ENCODE results near the gene RNF151. TPM values are rescaled to one million over a fixed set of nuclear protein-coding genes. Genes with fewer than 3 reads are reported as not detected.

RNF151 gene
- total and polyA plus RNA-seq, 2 of the 13 experiments (the other 11 are each of a cell fraction or from before 2014, with no cell fraction given): not detected

- TF ChIP-seq KMT2A (CRISPR knock-in tag; IDR thresholded peaks at IDR 0.05) (no peak), ATRX (CRISPR knock-in tag; IDR thresholded peaks at IDR 0.05; ENCODE audit: borderline replicate concordance) (no peak), ATF5 (CRISPR knock-in tag; IDR thresholded peaks at IDR 0.05; ENCODE audit: low read depth) (peak; percentile 90; the same call in 1 of the 2 replicates), MIXL1 (CRISPR knock-in tag; IDR thresholded peaks at IDR 0.05) (no peak), CBX5 (CRISPR knock-in tag; IDR thresholded peaks at IDR 0.05; ENCODE audit: borderline replicate concordance) (no peak), UBTF (CRISPR knock-in tag; IDR thresholded peaks at IDR 0.05) (peak; percentile 68; the same call in 1 of the 2 replicates), ZNF740 (CRISPR knock-in tag; IDR thresholded peaks at IDR 0.05) (peak; percentile 38; the same call in 1 of the 2 replicates), ATF7-NPFF (CRISPR knock-in tag; IDR thresholded peaks at IDR 0.05; ENCODE audit: low read depth) (peak; percentile 80; the same call in 1 of the 2 replicates), ZNF574 (CRISPR knock-in tag; IDR thresholded peaks at IDR 0.05) (peak; percentile 83), ATF6 (CRISPR knock-in tag; conservative IDR thresholded peaks at IDR 0.05) (peak; percentile 66; the same call in 1 of the 2 replicates)
- TF ChIP-seq, protein P1, sequence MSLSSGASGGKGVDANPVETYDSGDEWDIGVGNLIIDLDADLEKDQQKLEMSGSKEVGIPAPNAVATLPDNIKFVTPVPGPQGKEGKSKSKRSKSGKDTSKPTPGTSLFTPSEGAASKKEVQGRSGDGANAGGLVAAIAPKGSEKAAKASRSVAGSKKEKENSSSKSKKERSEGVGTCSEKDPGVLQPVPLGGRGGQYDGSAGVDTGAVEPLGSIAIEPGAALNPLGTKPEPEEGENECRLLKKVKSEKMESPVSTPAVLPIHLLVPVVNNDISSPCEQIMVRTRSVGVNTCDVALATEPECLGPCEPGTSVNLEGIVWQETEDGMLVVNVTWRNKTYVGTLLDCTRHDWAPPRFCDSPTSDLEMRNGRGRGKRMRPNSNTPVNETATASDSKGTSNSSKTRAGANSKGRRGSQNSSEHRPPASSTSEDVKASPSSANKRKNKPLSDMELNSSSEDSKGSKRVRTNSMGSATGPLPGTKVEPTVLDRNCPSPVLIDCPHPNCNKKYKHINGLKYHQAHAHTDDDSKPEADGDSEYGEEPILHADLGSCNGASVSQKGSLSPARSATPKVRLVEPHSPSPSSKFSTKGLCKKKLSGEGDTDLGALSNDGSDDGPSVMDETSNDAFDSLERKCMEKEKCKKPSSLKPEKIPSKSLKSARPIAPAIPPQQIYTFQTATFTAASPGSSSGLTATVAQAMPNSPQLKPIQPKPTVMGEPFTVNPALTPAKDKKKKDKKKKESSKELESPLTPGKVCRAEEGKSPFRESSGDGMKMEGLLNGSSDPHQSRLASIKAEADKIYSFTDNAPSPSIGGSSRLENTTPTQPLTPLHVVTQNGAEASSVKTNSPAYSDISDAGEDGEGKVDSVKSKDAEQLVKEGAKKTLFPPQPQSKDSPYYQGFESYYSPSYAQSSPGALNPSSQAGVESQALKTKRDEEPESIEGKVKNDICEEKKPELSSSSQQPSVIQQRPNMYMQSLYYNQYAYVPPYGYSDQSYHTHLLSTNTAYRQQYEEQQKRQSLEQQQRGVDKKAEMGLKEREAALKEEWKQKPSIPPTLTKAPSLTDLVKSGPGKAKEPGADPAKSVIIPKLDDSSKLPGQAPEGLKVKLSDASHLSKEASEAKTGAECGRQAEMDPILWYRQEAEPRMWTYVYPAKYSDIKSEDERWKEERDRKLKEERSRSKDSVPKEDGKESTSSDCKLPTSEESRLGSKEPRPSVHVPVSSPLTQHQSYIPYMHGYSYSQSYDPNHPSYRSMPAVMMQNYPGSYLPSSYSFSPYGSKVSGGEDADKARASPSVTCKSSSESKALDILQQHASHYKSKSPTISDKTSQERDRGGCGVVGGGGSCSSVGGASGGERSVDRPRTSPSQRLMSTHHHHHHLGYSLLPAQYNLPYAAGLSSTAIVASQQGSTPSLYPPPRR (CRISPR knock-in tag; IDR thresholded peaks at IDR 0.05; ENCODE audit: borderline replicate concordance): peak; percentile 48; the same call in 1 of the 2 replicates
- TF ChIP-seq, protein P2, sequence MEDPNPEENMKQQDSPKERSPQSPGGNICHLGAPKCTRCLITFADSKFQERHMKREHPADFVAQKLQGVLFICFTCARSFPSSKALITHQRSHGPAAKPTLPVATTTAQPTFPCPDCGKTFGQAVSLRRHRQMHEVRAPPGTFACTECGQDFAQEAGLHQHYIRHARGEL (CRISPR knock-in tag; IDR thresholded peaks at IDR 0.05): no peak
Observed at GRCh38 chr16:1929578-1930337, 36.9 kb upstream of the RNF151 start (continued).

Measured in HepG2 (cell line).